Neural progenitor cell (in vitro differentiated cells): ENCODE data around the gene MAN1A1. TPM values are rescaled to one million over a fixed set of nuclear protein-coding genes. Genes with fewer than 3 reads are reported as not detected.
A peak's percentile ranks its signal among the peaks of the same experiment; 100 is the strongest.

Experiments
- DNase-seq: peaks from one replicate; pipeline ENCODE4 v3.0.0-alpha.2; 2016; ENCODE audit warnings: low spot score
- H2AFZ ChIP-seq: fragments of 200-600 bp; sonication (generic); replicated peaks from 2 replicates; pipeline ENCODE4 v1.6.1; 2016; ENCODE audit warnings: antibody characterized with exemption
- H3F3A ChIP-seq: fragments of 200-600 bp; sonication (generic); 2 replicates; pipeline ENCODE4 v1.6.1; 2016; ENCODE audit warnings: antibody characterized with exemption, low read depth
- H3K27ac ChIP-seq: fragments of 200-600 bp; sonication (generic); 2 replicates; pipeline ENCODE4 v1.5.1; 2016; ENCODE audit warnings: mild to moderate bottlenecking
- H3K27me3 ChIP-seq: fragments of 200-600 bp; sonication (generic); 2 replicates; pipeline ENCODE4 v1.6.1; 2016; ENCODE audit warnings: mild to moderate bottlenecking, moderate library complexity
- H3K36me3 ChIP-seq: fragments of 200-600 bp; sonication (generic); 2 replicates; pipeline ENCODE4 v1.5.1; 2016
- H3K4me1 ChIP-seq: fragments of 200-600 bp; sonication (generic); 2 replicates; pipeline ENCODE4 v1.6.1; 2016; ENCODE audit warnings: mixed run types
- H3K4me2 ChIP-seq: fragments of 200-600 bp; sonication (generic); 2 replicates; pipeline ENCODE4 v1.6.1; 2016
- H3K4me3 ChIP-seq: fragments of 200-600 bp; sonication (generic); 2 replicates; pipeline ENCODE4 v1.5.1; 2016
- H3K79me2 ChIP-seq: fragments of 200-600 bp; sonication (generic); 2 replicates; pipeline ENCODE4 v1.6.1; 2016; ENCODE audit warnings: low read depth
- H3K9ac ChIP-seq: fragments of 200-600 bp; sonication (generic); 2 replicates; pipeline ENCODE4 v1.6.1; 2016
- H3K9me3 ChIP-seq: fragments of 200-600 bp; sonication (generic); 2 replicates; pipeline ENCODE4 v1.5.1; 2016; ENCODE audit warnings: low read depth
- H4K20me1 ChIP-seq: fragments of 200-600 bp; sonication (generic); 2 replicates; pipeline ENCODE4 v1.6.1; 2016; ENCODE audit warnings: low read depth
- H3K27ac Mint-ChIP-seq: 3 replicates; pipeline ENCODE4 v1.8.0; 2021; ENCODE audit warnings: mixed read lengths
- H3K27me3 Mint-ChIP-seq: 2 replicates; pipeline ENCODE4 v1.8.0; 2022; ENCODE audit warnings: low read depth, mild to moderate bottlenecking, inconsistent platforms, moderate library complexity, mixed read lengths; ENCODE audit not compliant: insufficient read depth
- H3K36me3 Mint-ChIP-seq: 3 replicates; pipeline ENCODE4 v1.8.0; 2021; ENCODE audit warnings: mixed read lengths
- H3K4me1 Mint-ChIP-seq: 3 replicates; pipeline ENCODE4 v1.8.0; 2021; ENCODE audit warnings: mixed read lengths
- H3K4me3 Mint-ChIP-seq: 3 replicates; pipeline ENCODE4 v1.8.0; 2021; ENCODE audit warnings: mild to moderate bottlenecking, moderate library complexity, mixed read lengths
- H3K9me3 Mint-ChIP-seq: 3 replicates; pipeline ENCODE4 v1.8.0; 2020; ENCODE audit warnings: mixed read lengths
- EZH2 ChIP-seq: fragments of 200-600 bp; sonication (generic); IDR thresholded peaks from 2 replicates; pipeline ENCODE4 v1.6.1; 2017; ENCODE audit warnings: antibody characterized with exemption, mild to moderate bottlenecking, moderate library complexity
- EZH2phosphoT487 ChIP-seq: fragments of 200-600 bp; sonication (generic); IDR thresholded peaks from 2 replicates; pipeline ENCODE4 v1.6.1; 2017; ENCODE audit warnings: antibody characterized with exemption
- total RNA-seq: library from RNA; depleted of rRNA; stranded (reverse); fragments of >200 nt; gene quantifications from 2 replicates; pipeline ENCODE4 v1.2.3, GENCODE V29; 2015; ENCODE audit warnings: low replicate concordance
- TF ChIP-seq, protein P1 (sequence below): fragments of 200-600 bp; sonication (generic); IDR thresholded peaks from 2 replicates; pipeline ENCODE4 v1.5.1; 2017; ENCODE audit warnings: antibody characterized with exemption, mild to moderate bottlenecking

Gene MAN1A1
- total RNA-seq, 1 donor from 2014 or later, result 5.2 TPM

DNA sequence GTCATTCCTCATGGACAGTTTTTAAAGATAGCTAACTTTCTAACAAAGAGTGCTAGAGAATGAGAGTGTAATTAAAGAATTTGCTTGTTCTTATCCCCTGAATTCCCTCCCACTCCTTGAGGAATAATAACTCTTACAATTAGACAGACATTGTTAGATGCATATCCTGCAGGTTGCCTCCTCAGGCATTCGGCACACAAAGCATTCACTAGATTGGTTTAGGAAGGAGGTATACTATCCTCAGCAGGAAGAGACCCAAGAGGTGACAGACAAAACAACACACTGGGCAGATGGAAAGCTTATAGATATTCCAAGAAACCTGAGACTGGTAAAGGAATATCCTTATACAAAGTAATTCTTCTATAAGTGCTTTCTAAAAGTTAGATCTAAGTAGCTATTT, 162.0 kb downstream of the MAN1A1 start:
- peaks cover 7% of the 10 kb centered on the region for H3K4me1 Mint-ChIP-seq
- Histone ChIP-seq H3K9me3 (no peaks in the 10 kb centered on the region), H2AFZ (no peak overlapping the region), H3F3A (no peaks in the 10 kb centered on the region), H4K20me1 (no peaks in the 10 kb centered on the region), H3K79me2 (no peaks in the 10 kb centered on the region), H3K4me2 (peak overlapping the region; percentile 40), H3K27ac (no peak overlapping the region), H3K36me3 (no peaks in the 10 kb centered on the region), H3K9ac (no peak overlapping the region), H3K4me3 (no peak overlapping the region), H3K4me1 (peaks cover 27% of the 10 kb centered on the region), H3K27me3 (no peaks in the 10 kb centered on the region)
- H3K27ac Mint-ChIP-seq, result no peak overlapping the region
- no peaks in the 10 kb centered on the region for H3K9me3 Mint-ChIP-seq
- peaks cover 3% of the 10 kb centered on the region for H3K36me3 Mint-ChIP-seq
- no peak overlapping the region for H3K4me3 Mint-ChIP-seq
- no peaks in the 10 kb centered on the region for H3K27me3 Mint-ChIP-seq
- TF ChIP-seq EZH2phosphoT487, result no peak
- TF ChIP-seq, protein P1, sequence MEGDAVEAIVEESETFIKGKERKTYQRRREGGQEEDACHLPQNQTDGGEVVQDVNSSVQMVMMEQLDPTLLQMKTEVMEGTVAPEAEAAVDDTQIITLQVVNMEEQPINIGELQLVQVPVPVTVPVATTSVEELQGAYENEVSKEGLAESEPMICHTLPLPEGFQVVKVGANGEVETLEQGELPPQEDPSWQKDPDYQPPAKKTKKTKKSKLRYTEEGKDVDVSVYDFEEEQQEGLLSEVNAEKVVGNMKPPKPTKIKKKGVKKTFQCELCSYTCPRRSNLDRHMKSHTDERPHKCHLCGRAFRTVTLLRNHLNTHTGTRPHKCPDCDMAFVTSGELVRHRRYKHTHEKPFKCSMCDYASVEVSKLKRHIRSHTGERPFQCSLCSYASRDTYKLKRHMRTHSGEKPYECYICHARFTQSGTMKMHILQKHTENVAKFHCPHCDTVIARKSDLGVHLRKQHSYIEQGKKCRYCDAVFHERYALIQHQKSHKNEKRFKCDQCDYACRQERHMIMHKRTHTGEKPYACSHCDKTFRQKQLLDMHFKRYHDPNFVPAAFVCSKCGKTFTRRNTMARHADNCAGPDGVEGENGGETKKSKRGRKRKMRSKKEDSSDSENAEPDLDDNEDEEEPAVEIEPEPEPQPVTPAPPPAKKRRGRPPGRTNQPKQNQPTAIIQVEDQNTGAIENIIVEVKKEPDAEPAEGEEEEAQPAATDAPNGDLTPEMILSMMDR, result no peak
- TF ChIP-seq EZH2, result no peak
- peak; percentile 42 for DNase-seq

DNA sequence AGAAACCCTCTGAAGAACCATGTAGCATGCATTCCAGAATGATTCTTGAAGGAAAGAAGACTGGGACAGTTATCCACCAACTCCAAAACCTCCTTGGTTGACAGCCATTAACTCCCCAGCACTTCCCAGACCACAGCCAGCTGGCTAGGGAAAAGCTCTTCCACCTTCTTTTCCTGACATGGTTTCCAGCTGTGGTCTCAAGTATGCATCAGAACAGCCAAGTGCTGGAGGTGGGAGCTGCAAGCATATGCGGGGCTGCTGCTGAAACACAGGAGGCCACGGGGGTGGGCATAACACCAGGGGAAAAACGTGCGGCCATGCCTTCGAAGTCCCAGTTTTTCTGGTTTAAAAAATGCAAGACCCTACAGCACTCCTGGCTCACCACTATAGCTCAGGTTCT, 163.1 kb downstream of the MAN1A1 start:
- H3K9ac ChIP-seq, result no peak overlapping the region
- no peaks in the 10 kb centered on the region for H4K20me1 ChIP-seq
- peaks cover 3% of the 10 kb centered on the region for H3K36me3 Mint-ChIP-seq
- H3K36me3 ChIP-seq, result no peaks in the 10 kb centered on the region
- no peaks in the 10 kb centered on the region for H3K9me3 ChIP-seq
- H3K27ac ChIP-seq, result no peak overlapping the region
- no peaks in the 10 kb centered on the region for H3F3A ChIP-seq
- no peak overlapping the region for H2AFZ ChIP-seq
- no peaks in the 10 kb centered on the region for H3K9me3 Mint-ChIP-seq
- no peaks in the 10 kb centered on the region for H3K27me3 Mint-ChIP-seq
- H3K27ac Mint-ChIP-seq, result no peak overlapping the region
- H3K4me1 ChIP-seq, result peaks cover 27% of the 10 kb centered on the region
- no peak for DNase-seq
- no peak overlapping the region for H3K4me3 Mint-ChIP-seq
- H3K4me3 ChIP-seq, result no peak overlapping the region
- H3K4me1 Mint-ChIP-seq, result peaks cover 7% of the 10 kb centered on the region
- no peaks in the 10 kb centered on the region for H3K27me3 ChIP-seq
- no peak overlapping the region for H3K4me2 ChIP-seq
- H3K79me2 ChIP-seq, result no peaks in the 10 kb centered on the region
- TF ChIP-seq, protein P1, result no peak
- TF ChIP-seq EZH2, result no peak
- TF ChIP-seq EZH2phosphoT487, result no peak

- H4K20me1 ChIP-seq, result no peaks in the 10 kb centered on the region
- peaks cover 27% of the 10 kb centered on the region for H3K4me1 ChIP-seq
- H3K4me1 Mint-ChIP-seq, result peaks cover 7% of the 10 kb centered on the region
- H3K27me3 Mint-ChIP-seq, result no peaks in the 10 kb centered on the region
- no peak for DNase-seq
- H3K9me3 Mint-ChIP-seq, result no peaks in the 10 kb centered on the region
- H3K4me2 ChIP-seq, result peak overlapping the region; percentile 54
- no peaks in the 10 kb centered on the region for H3K9me3 ChIP-seq
- H3K4me3 ChIP-seq, result no peak overlapping the region
- peaks cover 3% of the 10 kb centered on the region for H3K36me3 Mint-ChIP-seq
- no peak overlapping the region for H3K9ac ChIP-seq
- no peak overlapping the region for H3K27ac Mint-ChIP-seq
- no peaks in the 10 kb centered on the region for H3F3A ChIP-seq
- TF ChIP-seq, protein P1, result no peak
- no peak for TF ChIP-seq EZH2phosphoT487
- no peak for TF ChIP-seq EZH2
- no peaks in the 10 kb centered on the region for H3K36me3 ChIP-seq
- H3K27me3 ChIP-seq, result no peaks in the 10 kb centered on the region
- no peaks in the 10 kb centered on the region for H3K79me2 ChIP-seq
- H3K4me3 Mint-ChIP-seq, result no peak overlapping the region
- H3K27ac ChIP-seq, result no peak overlapping the region
- H2AFZ ChIP-seq, result no peak overlapping the region
These were observed 165.4 kb downstream of the MAN1A1 start for GRCh38 chr6:119184008-119184648.
